Measurements from ENCODE around the gene KRTAP17-1. TPM values are rescaled to one million over a fixed set of nuclear protein-coding genes. Genes with fewer than 3 reads are reported as not detected.

KRTAP17-1 gene
- total RNA-seq, 1 donor from 2014 or later, result not detected

DNA sequence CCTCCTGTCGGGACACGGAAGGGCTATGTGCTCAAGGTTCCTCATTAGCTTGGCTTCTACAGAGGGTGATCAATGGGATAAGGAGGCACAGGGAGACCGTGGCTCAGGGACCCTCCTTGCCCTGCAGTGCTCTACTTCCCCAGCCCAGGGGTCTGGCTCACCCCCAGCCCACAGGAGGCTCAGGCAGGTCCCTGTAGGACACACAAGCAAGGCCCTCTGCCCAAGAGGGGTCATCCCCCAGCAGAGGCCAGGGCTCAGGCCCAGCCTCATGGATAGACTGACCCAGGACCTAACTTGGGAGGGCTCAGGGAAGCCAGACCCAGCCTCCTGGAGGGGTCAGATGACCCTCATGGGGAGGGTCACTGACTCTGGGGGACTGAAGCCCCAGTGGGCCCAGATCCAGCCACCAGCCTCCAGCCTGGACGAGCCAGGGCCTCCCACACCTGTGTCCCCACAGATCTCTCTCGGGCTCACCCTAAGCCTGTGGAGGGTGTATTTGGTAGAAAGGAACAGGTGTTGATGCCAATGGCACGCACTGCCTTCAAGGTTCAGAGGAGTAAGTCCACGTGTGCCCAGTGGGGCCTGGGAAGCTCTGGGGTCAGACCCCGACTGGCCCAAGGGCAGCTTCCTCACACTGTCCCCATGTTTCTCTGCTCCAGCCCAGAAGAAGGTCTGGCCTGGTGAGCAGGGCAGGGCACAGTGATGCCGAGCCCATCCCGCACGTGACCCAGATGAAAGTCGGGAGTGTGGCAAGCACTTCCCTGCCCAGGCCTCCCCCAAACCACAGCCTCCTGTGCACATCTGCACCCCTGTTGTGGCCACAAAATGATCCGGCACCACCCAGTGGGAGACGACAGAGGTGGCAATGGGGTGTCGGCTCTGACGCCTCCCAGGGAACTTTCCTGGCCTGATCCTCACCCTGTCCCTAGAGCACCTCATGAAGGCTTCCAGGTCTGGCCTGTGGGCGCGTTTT lies 10.9 kb upstream of the KRTAP17-1 start:
- DNase-seq (ENCODE audit: extremely low spot score in 2 of 2), result peak; percentile 81 to 82
- Histone ChIP-seq H3K27ac (no peak overlapping the region), H3K27me3 (no peaks in the 10 kb centered on the region), H3K4me3 (no peak overlapping the region), H3K4me1 (peaks cover 10% of the 10 kb centered on the region), H3K9me3 (no peaks in the 10 kb centered on the region), H3K36me3 (no peaks in the 10 kb centered on the region)
- no peak for TF ChIP-seq CTCF (IDR thresholded peaks at IDR 0.05)
- TF ChIP-seq POLR2A (IDR thresholded peaks at IDR 0.05), result no peak
- TF ChIP-seq POLR2AphosphoS5 (IDR thresholded peaks at IDR 0.05; ENCODE audit: insufficient read depth in 1 of 2, low read depth in 1 of 2), result no peak
- intact Hi-C loops (cut with DNase I), result no loop called here

DNA sequence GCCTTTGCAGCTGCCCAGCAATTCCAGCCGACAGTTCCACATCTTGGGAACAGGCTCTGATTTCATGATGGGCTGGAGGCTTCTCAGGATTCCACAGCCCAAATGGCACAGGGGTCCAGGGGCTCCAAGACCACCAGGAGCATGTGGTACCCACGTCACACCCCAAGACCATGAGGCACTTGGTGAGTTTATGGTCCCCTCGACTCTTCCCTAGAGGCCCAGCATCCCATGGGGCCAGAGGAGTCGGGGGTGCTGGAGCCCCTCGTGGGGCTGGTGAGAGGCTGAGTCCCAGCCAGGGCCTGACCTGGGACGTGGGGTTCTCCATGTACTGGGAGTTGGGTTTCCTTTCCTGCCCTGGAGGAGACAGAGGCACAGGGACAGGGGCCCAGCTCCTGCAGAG lies 10.1 kb upstream of the KRTAP17-1 start:
- DNase-seq (ENCODE audit: extremely low spot score in 2 of 2), result peak; percentile 76 to 91
- Histone ChIP-seq H3K4me3 (no peak overlapping the region), H3K27ac (no peak overlapping the region), H3K4me1 (peaks cover 10% of the 10 kb centered on the region), H3K9me3 (no peaks in the 10 kb centered on the region), H3K27me3 (no peaks in the 10 kb centered on the region), H3K36me3 (no peaks in the 10 kb centered on the region)
- no peak for TF ChIP-seq CTCF (IDR thresholded peaks at IDR 0.05)
- no peak for TF ChIP-seq POLR2A (IDR thresholded peaks at IDR 0.05)
- no peak for TF ChIP-seq POLR2AphosphoS5 (IDR thresholded peaks at IDR 0.05; ENCODE audit: insufficient read depth in 1 of 2, low read depth in 1 of 2)
- intact Hi-C loops (cut with DNase I), result no loop called here

GRCh38 chr17:41325126-41325525 lies 9.6 kb upstream of the KRTAP17-1 start:
- Histone ChIP-seq H3K27me3 (no peaks in the 10 kb centered on the region), H3K4me3 (no peak overlapping the region), H3K36me3 (no peaks in the 10 kb centered on the region), H3K4me1 (peaks cover 10% of the 10 kb centered on the region), H3K9me3 (no peaks in the 10 kb centered on the region), H3K27ac (no peak overlapping the region)
- intact Hi-C loops (cut with DNase I), result no loop called here
- DNase-seq (ENCODE audit: extremely low spot score in 2 of 2), result peak; percentile 74 to 79
- TF ChIP-seq POLR2AphosphoS5 (IDR thresholded peaks at IDR 0.05; ENCODE audit: insufficient read depth in 1 of 2, low read depth in 1 of 2) (no peak), CTCF (IDR thresholded peaks at IDR 0.05) (no peak), POLR2A (IDR thresholded peaks at IDR 0.05) (no peak)

- Histone ChIP-seq H3K9me3 (no peaks in the 10 kb centered on the region), H3K4me1 (peaks cover 10% of the 10 kb centered on the region), H3K27me3 (no peaks in the 10 kb centered on the region), H3K27ac (no peak overlapping the region), H3K36me3 (no peaks in the 10 kb centered on the region), H3K4me3 (no peak overlapping the region)
- intact Hi-C loops (cut with DNase I), result no loop called here
- TF ChIP-seq CTCF (IDR thresholded peaks at IDR 0.05), result no peak
- TF ChIP-seq POLR2AphosphoS5 (IDR thresholded peaks at IDR 0.05; ENCODE audit: insufficient read depth in 1 of 2, low read depth in 1 of 2), result no peak
- TF ChIP-seq POLR2A (IDR thresholded peaks at IDR 0.05), result no peak
- DNase-seq (ENCODE audit: extremely low spot score in 2 of 2), result peak; percentile 77 to 95
Measured at GRCh38 chr17:41324180-41325075, 8.9 kb upstream of the KRTAP17-1 start.
